ELF-1 (cell line): ENCODE data around the gene PSMB7.

ENCODE experiments used
- DNase-seq: peaks from one replicate; pipeline ENCODE4 v3.0.0-alpha.2; 2016; ENCODE audit warnings: low read depth, low spot score

PSMB7 gene

GRCh38 chr9:124411514-124412227 lies 3.6 kb downstream of the PSMB7 start:
- DNase-seq: no peak

- no peak for DNase-seq
These were observed 4.8 kb downstream of the PSMB7 start for GRCh38 chr9:124410321-124410913.

DNA sequence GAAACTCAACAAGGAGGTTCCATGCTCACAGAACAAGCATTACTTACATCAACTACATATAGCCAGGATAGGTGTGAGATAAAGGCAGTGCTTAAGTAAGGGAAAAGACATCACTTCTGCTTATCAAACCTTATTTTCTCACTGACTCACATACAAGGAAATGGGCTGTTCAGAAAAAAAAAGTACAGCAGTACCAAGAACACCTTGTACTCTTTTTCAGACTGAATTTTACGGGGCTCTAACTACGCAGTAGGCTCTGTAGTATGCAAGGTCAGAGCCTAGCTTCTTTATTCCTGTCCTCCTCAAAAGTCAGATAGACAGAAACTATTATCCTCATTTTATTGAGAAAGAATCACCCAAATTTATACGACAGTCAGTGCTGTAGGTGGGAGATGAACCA lies 5.8 kb downstream of the PSMB7 start:
- DNase-seq: no peak

GRCh38 chr9:124403246-124403645 lies 12.0 kb downstream of the PSMB7 start:
- DNase-seq: no peak

GRCh38 chr9:124399968-124400940 lies 15.0 kb downstream of the PSMB7 start:
- no peak for DNase-seq

DNA sequence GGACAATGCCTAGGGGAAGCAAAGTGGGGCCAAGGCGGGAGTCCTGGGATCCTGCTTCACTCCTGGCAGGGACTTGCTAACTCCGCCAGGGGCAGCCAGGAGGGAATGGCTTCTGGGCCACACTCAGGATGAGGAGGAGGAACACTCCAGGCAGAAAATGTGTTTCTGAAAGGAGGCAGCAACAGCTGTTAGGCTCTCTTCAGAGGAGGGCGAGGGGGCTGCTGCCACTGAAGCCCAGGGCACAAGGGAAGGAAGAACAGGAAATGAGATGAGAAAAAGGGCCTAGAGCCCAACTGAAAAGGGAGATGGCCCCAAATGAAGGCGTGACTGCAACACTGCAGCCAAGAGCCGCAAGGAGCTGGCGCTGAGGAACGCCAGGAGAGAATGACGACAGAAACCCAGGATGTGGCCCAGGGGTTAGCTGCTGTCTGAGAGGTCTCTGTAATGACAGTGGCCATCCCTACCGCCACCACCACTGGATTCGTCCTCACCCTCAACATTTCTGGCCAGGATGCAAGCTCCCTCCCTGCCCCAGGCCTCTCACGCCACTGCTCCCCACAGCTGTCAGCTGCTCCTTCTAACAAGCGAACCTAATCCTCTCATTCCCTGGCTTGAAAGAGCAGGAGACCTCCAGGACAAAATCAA lies 15.8 kb downstream of the PSMB7 start:
- peak; percentile 59 for DNase-seq

- DNase-seq: no peak
These were observed 16.9 kb downstream of the PSMB7 start for GRCh38 chr9:124398191-124398935.

GRCh38 chr9:124395826-124396225 lies 19.4 kb downstream of the PSMB7 start:
- DNase-seq: no peak

- no peak for DNase-seq
These were observed 20.6 kb downstream of the PSMB7 start for GRCh38 chr9:124394596-124394995.

DNA sequence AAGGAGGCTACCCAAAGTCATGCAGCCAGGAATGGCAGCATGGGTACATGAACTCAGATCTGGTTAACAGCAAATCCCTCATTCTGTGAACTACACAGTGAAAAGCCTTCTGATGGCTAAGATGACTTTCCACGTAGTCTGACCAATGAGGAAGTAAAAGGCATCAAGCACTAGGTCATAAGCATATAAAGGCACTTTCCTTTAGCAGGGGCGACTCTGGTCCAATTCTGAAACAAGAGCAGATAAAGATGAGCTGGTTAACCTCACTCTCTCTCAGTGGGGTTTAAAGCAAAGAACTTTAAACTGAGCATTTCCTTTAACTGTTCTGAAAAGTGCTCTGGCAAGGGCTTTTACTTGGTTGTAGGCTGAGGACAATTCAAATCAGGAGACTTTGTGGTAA lies 21.1 kb downstream of the PSMB7 start:
- no peak for DNase-seq

GRCh38 chr9:124392871-124393460 lies 22.3 kb downstream of the PSMB7 start:
- DNase-seq: peak; percentile 66

- DNase-seq: no peak
These were observed 22.9 kb downstream of the PSMB7 start for GRCh38 chr9:124392254-124392870.

DNA sequence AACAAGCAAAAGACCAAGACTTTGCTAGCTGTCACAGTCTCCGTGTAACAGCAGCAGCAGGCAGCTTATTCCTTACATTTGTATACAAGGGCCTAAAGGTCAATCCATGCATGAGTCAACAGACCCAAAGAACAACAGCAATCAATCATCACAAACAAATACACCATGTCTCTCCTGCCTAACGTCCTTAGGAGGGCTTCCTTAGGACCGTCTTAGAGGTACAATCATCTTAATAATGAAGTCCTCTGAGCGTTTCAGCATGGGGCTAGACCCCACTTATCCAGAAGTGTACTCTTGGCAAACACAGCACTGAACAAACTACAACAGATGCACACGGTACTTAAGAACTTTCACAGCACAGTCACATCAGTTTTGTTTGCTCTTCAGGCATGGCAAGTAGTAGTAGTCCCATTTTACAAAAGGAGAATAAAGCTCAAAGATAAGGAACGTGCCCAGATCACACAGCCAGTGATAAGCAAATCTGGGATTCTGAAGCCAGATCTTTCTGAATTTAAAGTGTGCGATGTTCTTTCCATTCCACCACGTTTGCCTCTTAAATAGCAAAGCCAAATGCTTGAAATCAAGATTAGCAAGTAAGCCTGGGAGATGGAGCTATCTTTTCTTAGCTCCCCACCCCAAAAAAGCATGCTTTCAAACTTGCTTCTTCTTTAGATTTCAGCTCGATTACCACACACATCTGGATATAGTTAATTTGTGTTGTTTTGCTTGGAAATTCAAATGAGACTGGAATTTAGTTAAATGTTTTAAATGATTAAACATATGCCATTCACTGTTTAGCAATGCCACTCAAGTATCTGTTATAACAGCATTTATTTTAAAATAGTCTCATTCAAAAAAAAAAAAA lies 24.2 kb downstream of the PSMB7 start:
- DNase-seq: peak; percentile 20

DNA sequence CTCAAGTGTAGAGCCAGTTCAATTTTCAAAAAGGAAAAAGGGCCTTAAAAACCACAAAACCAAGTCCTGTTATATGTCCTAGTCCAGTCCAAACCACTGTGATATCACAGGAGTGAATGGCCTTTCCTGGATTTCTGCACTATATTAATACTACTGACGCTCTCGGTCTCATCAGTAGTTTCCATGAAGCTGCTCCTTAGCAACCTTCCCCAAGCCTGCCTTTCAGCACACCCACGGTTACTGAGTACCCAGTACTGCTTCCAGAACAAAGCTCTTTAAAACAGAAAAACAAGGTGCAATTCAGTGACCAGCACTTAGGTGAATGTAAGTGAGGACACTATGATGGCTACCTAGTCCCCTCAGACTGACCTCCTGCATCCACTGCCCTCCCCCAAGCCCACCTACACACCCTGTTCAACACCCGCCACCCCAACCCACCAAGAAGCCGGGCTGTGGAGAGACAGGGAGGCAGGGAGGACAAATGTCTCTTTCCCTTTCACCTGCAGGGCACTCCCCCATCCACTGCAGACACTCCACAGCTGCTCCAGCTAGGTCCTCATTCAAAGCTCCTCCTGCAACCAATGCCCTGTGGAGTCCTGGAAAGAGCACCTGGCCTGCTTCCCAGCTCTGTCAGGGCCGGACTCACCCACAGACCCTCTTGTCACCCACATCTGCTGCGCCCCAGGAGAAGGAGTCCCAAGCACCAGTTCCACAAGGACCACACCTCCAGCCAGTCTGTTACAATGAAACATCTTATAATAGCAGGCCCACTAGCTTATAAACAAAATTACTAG lies 25.9 kb downstream of the PSMB7 start:
- DNase-seq: no peak

- no peak for DNase-seq
These were observed 26.8 kb downstream of the PSMB7 start for GRCh38 chr9:124388275-124389048.

DNA sequence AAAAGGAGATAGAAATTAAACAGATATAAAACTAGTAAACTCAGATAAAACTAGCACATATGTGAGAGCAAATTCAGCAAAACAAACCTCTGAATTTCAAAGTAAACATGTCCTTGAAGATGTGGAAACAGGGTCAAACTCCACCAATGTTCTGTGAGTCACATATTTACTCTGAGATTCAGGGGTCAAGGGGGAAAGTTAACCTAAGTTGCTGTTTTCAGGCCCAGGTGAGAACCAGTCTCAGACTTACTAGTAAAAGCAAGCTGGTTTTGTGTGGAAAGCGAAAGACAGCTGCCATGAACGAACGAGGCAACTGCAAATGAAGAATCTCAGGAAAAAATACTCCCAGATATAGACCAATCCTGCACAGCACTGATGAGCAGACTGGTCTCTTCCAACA lies 29.0 kb downstream of the PSMB7 start:
- DNase-seq: no peak

DNA sequence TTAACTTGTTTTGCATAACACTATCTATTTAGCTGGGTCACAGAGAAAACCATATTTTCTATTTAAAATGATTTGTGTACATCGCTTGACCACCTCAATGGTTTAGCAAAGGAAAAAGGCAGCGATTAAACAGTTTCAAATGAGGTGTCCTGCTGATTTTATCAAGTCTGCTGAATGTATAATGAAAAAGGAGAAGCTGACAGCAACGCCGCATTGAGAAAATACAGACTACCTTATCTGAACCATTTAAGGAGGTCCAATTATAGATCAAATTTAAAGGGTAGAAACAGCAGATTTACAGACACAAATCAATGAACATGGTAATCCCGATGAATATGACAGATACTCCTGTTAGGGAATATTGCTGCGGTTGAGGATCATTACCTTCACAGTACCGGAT lies 29.6 kb downstream of the PSMB7 start:
- no peak for DNase-seq

GRCh38 chr9:124384846-124385245 lies 30.4 kb downstream of the PSMB7 start:
- no peak for DNase-seq
